IPS-11a (cell line): ENCODE data around the gene LHX4.

ENCODE experiments used
- H3K4me3 ChIP-seq: one replicate; pipeline ENCODE4 v1.5.1; 2013; ENCODE audit warnings: low read depth, low read length, control low read depth

LHX4 gene

GRCh38 chr1:180224902-180225301 lies 5.2 kb upstream of the LHX4 start:
- H3K4me3 ChIP-seq: no peak overlapping the region

- no peak overlapping the region for H3K4me3 ChIP-seq
These were observed 4.7 kb upstream of the LHX4 start for GRCh38 chr1:180225403-180225802.

GRCh38 chr1:180227861-180228647 lies 2.0 kb upstream of the LHX4 start:
- H3K4me3 ChIP-seq: no peak overlapping the region

GRCh38 chr1:180228648-180229482 lies 1.2 kb upstream of the LHX4 start:
- peak overlapping the region; percentile 53 for H3K4me3 ChIP-seq

- H3K4me3 ChIP-seq: peak overlapping the region; percentile 40
These were observed 339 bp downstream of the LHX4 start for GRCh38 chr1:180230416-180230790.

- H3K4me3 ChIP-seq: peak overlapping the region; percentile 40
These were observed 884 bp downstream of the LHX4 start for GRCh38 chr1:180230791-180231505.

- H3K4me3 ChIP-seq: peak overlapping the region; percentile 40
These were observed 1.4 kb downstream of the LHX4 start for GRCh38 chr1:180231506-180231921.

GRCh38 chr1:180231936-180232335 lies 1.9 kb downstream of the LHX4 start:
- peak overlapping the region; percentile 28 for H3K4me3 ChIP-seq

GRCh38 chr1:180232521-180233043 lies 2.5 kb downstream of the LHX4 start:
- H3K4me3 ChIP-seq: no peak overlapping the region

GRCh38 chr1:180233191-180234011 lies 3.3 kb downstream of the LHX4 start:
- peak overlapping the region; percentile 17 for H3K4me3 ChIP-seq

- H3K4me3 ChIP-seq: peak overlapping the region; percentile 17
These were observed 4.5 kb downstream of the LHX4 start for GRCh38 chr1:180234369-180235076.

- H3K4me3 ChIP-seq: no peak overlapping the region
These were observed 5.0 kb downstream of the LHX4 start for GRCh38 chr1:180235077-180235501.

- peak overlapping the region; percentile 13 for H3K4me3 ChIP-seq
These were observed 5.6 kb downstream of the LHX4 start for GRCh38 chr1:180235502-180236239.

GRCh38 chr1:180236698-180237509 lies 6.8 kb downstream of the LHX4 start:
- H3K4me3 ChIP-seq: no peak overlapping the region

- H3K4me3 ChIP-seq: no peak overlapping the region
These were observed 7.9 kb downstream of the LHX4 start for GRCh38 chr1:180237869-180238476.

- no peak overlapping the region for H3K4me3 ChIP-seq
These were observed 8.6 kb downstream of the LHX4 start for GRCh38 chr1:180238675-180239074.

GRCh38 chr1:180239145-180240096 lies 9.4 kb downstream of the LHX4 start:
- H3K4me3 ChIP-seq: no peak overlapping the region
